Endothelial cell of umbilical vein (primary cell): ENCODE measurements around the gene LRRC74B.

Experiments used
- CTCF ChIP-seq, 2 donors: IDR thresholded peaks; 1 replicate in 1 of 2; 2 replicates in 1 of 2; pipeline ENCODE4 v1.5.1; 2011; ENCODE audit warnings: low read length in 2 of 2, mild to moderate bottlenecking in 2 of 2, moderate library complexity in 2 of 2, control low read depth in 1 of 2, inconsistent platforms in 1 of 2, low read depth in 1 of 2; ENCODE audit not compliant: insufficient read depth in 1 of 2; ENCODE audit errors: extremely low read depth in 1 of 2
- EZH2 ChIP-seq: IDR thresholded peaks from 2 replicates; pipeline ENCODE4 v1.6.1; 2012; ENCODE audit warnings: borderline replicate concordance, low read depth, mild to moderate bottlenecking, moderate library complexity, low read length, inconsistent platforms; ENCODE audit not compliant: severe bottlenecking
- MAX ChIP-seq: IDR thresholded peaks from 2 replicates; pipeline ENCODE4 v1.6.1; 2011; ENCODE audit not compliant: insufficient read depth, insufficient read length
- MYC ChIP-seq: IDR thresholded peaks from one replicate; pipeline ENCODE4 v1.6.1; 2011; ENCODE audit warnings: mild to moderate bottlenecking, low read depth, low read length
- POLR2A ChIP-seq: IDR thresholded peaks from 2 replicates; pipeline ENCODE4 v1.6.1; 2012; ENCODE audit warnings: low read depth, mild to moderate bottlenecking, control low read depth, low read length
- POLR2AphosphoS5 ChIP-seq: IDR thresholded peaks from 2 replicates; pipeline ENCODE4 v1.6.1; 2012; ENCODE audit warnings: low read depth, mild to moderate bottlenecking, control low read depth, low read length, moderate library complexity; ENCODE audit not compliant: insufficient read depth

GRCh38 chr22:21101877-21102638 lies 56.3 kb downstream of the LRRC74B start:
- TF ChIP-seq MYC (no peak), CTCF (IDR thresholded peaks at IDR 0.05; ENCODE audit: extremely low read depth in 1 of 2, insufficient read depth in 1 of 2, low read depth in 1 of 2, low read length in 2 of 2) (no peak), POLR2AphosphoS5 (no peak), POLR2A (no peak), MAX (no peak), EZH2 (no peak)
